ENCODE results near the gene IGFBP5. TPM values are rescaled to one million over a fixed set of nuclear protein-coding genes. Genes with fewer than 3 reads are reported as not detected.

The IGFBP5 gene
- total and polyA plus RNA-seq, 10 of the 15 experiments (the other 5 are each of a cell fraction or from before 2014, with no cell fraction given), result 2.8 TPM; not detected in 9

DNA sequence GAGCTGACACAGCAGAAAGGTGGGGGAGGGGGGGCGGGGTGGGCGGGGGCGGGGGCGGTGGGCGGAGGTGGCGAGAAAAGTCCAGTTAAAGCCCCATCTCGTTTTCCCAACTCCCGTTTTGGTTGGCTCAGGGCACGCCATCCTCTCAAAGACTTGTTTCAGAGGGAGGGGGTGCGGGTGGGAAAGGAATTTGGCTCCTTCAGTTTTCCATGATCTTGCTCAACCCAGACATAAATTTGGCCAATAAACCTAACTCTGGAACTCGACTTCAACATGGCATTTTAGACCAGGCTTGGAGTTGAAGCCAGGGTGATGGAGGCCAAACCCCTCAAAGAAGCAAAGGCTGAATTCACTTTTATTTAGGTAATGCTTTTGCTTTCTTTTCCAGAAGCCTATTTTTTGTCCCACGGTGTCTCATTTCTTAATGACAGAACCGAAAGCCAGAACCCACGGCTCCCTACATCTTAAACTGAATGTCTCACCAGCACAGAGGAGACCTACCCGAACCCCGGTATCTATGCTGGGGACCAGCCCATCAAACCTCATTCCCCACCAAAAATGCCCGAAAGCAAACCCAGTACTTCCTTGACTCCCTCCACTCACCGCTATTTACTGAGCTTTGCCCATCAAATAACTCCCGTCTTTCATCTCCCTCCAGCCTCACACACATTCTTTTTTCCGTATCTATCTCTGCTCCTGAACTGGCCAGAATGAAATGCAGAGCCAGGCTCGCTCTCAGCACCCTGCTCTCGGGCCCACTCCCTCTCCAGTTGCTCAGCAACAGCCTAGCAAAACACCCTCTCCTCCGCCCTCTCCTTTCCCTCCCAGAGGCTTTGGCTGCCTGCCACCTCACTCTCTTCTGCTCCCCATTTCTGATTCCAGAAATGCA is 4.3 kb downstream of the IGFBP5 start:
- no peaks in the 10 kb centered on the region for H3K36me3 ChIP-seq (ENCODE audit: control insufficient read depth in 2 of 2, insufficient read depth in 2 of 2, low read length in 1 of 2)
- no peak overlapping the region for H2AFZ ChIP-seq (ENCODE audit: control insufficient read depth, low read depth, low read length)
- SMC1A ChIA-PET (ENCODE audit: uncharacterized antibody, unreplicated experiment), result no interaction called here
- 6% methylated on average over 17 of the region's 23 CpGs for WGBS (ENCODE audit: insufficient coverage, insufficient replicate concordance, low lambda C conversion rate, missing lambda C conversion rate)
- H3K4me1 ChIP-seq (ENCODE audit: control insufficient read depth, insufficient read depth, low read length), result no peaks in the 10 kb centered on the region
- RAD21 ChIA-PET (ENCODE audit: unreplicated experiment), result no interaction called here
- POLR2A ChIA-PET, result no interaction called here
- peaks cover 10 to 16% of the 10 kb centered on the region in 2 experiments for H3K27me3 ChIP-seq (replicated peaks in 1 of 2; ENCODE audit: control insufficient read depth in 2 of 2, insufficient read depth in 2 of 2, low read length in 1 of 2)
- CTCF ChIA-PET, result no interaction called here
- intact Hi-C loops (cut with micrococcal nuclease; ENCODE audit: unreplicated experiment), result loop anchor here (10.0 kb wide), 1 partner anchor 534 kb away; no protein-coding TSS in a partner anchor
- TF ChIP-seq EZH2 (IDR thresholded peaks at IDR 0.05; ENCODE audit: borderline replicate concordance, control insufficient read depth, low read depth, low read length), result peak; percentile 50; the same call in 1 of the 2 replicates
- no peak for TF ChIP-seq FOS (IDR thresholded peaks at IDR 0.05; ENCODE audit: borderline replicate concordance, extremely low read depth, insufficient read length)
- no TSS peak for BruUV-seq (replicated peaks)
- ATAC-seq (peak; percentile 43; the same call in 2 of the 3 replicates), DNase-seq (ENCODE audit: low read depth, low spot score) (no peak), FAIRE-seq (no peak)
- no peak overlapping the region for H3K27ac ChIP-seq (ENCODE audit: control insufficient read depth, insufficient read depth)
- no peaks in the 10 kb centered on the region for H4K20me1 ChIP-seq (ENCODE audit: control insufficient read depth, insufficient read depth)
- no peaks in the 10 kb centered on the region for H3K9me3 ChIP-seq (replicated peaks; ENCODE audit: control insufficient read depth, insufficient read depth, low read length)
- H3K9ac ChIP-seq (ENCODE audit: control insufficient read depth, insufficient read depth, low read length), result no peak overlapping the region
- H3K4me3 ChIP-seq, result peak overlapping the region; percentile 44; the same call in 1 of the 2 replicates
- in situ Hi-C loops (cut with MboI), result no loop called here
- H3K4me2 ChIP-seq (ENCODE audit: control insufficient read depth, insufficient read depth), result peak overlapping the region; percentile 5; the same call in 1 of the 2 replicates
- no peaks in the 10 kb centered on the region for H3K79me2 ChIP-seq (ENCODE audit: control insufficient read depth, insufficient read depth, low read length)

- BruUV-seq (replicated peaks), result no TSS peak
- CTCF ChIA-PET, result no interaction called here
- Histone ChIP-seq H3K36me3 (ENCODE audit: control insufficient read depth in 2 of 2, insufficient read depth in 2 of 2, low read length in 1 of 2) (no peaks in the 10 kb centered on the region), H3K27ac (ENCODE audit: control insufficient read depth, insufficient read depth) (no peak overlapping the region), H3K79me2 (ENCODE audit: control insufficient read depth, insufficient read depth, low read length) (no peaks in the 10 kb centered on the region), H3K4me2 (ENCODE audit: control insufficient read depth, insufficient read depth) (no peak overlapping the region), H3K27me3 (replicated peaks in 1 of 2; ENCODE audit: control insufficient read depth in 2 of 2, insufficient read depth in 2 of 2, low read length in 1 of 2) (peaks cover 10 to 16% of the 10 kb centered on the region in 2 experiments), H3K9me3 (replicated peaks; ENCODE audit: control insufficient read depth, insufficient read depth, low read length) (no peaks in the 10 kb centered on the region), H3K4me1 (ENCODE audit: control insufficient read depth, insufficient read depth, low read length) (no peaks in the 10 kb centered on the region), H2AFZ (ENCODE audit: control insufficient read depth, low read depth, low read length) (no peak overlapping the region), H3K9ac (ENCODE audit: control insufficient read depth, insufficient read depth, low read length) (no peak overlapping the region), H3K4me3 (no peak overlapping the region), H4K20me1 (ENCODE audit: control insufficient read depth, insufficient read depth) (no peaks in the 10 kb centered on the region)
- POLR2A ChIA-PET, result no interaction called here
- in situ Hi-C loops (cut with MboI), result no loop called here
- intact Hi-C loops (cut with micrococcal nuclease; ENCODE audit: unreplicated experiment), result loop anchor here (10.0 kb wide), 1 partner anchor 534 kb away; no protein-coding TSS in a partner anchor
- WGBS (ENCODE audit: insufficient coverage, insufficient replicate concordance, low lambda C conversion rate, missing lambda C conversion rate), result 17% methylated on average over 4 of the region's 6 CpGs
- FAIRE-seq (no peak), ATAC-seq (no peak), DNase-seq (ENCODE audit: low read depth, low spot score) (no peak)
- RAD21 ChIA-PET (ENCODE audit: unreplicated experiment), result no interaction called here
- SMC1A ChIA-PET (ENCODE audit: uncharacterized antibody, unreplicated experiment), result no interaction called here
- TF ChIP-seq HDGF (IDR thresholded peaks at IDR 0.05) (no peak), IRF4 (IDR thresholded peaks at IDR 0.05; ENCODE audit: low read depth, low read length) (no peak), SMAD1 (IDR thresholded peaks at IDR 0.05; ENCODE audit: low read depth, partially characterized antibody) (no peak), PAX8 (IDR thresholded peaks at IDR 0.05) (no peak), USF2 (IDR thresholded peaks at IDR 0.05; ENCODE audit: borderline replicate concordance, low read depth, low read length) (no peak)
- TF ChIP-seq, protein P1, sequence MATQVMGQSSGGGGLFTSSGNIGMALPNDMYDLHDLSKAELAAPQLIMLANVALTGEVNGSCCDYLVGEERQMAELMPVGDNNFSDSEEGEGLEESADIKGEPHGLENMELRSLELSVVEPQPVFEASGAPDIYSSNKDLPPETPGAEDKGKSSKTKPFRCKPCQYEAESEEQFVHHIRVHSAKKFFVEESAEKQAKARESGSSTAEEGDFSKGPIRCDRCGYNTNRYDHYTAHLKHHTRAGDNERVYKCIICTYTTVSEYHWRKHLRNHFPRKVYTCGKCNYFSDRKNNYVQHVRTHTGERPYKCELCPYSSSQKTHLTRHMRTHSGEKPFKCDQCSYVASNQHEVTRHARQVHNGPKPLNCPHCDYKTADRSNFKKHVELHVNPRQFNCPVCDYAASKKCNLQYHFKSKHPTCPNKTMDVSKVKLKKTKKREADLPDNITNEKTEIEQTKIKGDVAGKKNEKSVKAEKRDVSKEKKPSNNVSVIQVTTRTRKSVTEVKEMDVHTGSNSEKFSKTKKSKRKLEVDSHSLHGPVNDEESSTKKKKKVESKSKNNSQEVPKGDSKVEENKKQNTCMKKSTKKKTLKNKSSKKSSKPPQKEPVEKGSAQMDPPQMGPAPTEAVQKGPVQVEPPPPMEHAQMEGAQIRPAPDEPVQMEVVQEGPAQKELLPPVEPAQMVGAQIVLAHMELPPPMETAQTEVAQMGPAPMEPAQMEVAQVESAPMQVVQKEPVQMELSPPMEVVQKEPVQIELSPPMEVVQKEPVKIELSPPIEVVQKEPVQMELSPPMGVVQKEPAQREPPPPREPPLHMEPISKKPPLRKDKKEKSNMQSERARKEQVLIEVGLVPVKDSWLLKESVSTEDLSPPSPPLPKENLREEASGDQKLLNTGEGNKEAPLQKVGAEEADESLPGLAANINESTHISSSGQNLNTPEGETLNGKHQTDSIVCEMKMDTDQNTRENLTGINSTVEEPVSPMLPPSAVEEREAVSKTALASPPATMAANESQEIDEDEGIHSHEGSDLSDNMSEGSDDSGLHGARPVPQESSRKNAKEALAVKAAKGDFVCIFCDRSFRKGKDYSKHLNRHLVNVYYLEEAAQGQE (IDR thresholded peaks at IDR 0.05; ENCODE audit: low read depth, low read length), result no peak
Observed at GRCh38 chr2:216690456-216690852, 4.9 kb downstream of the IGFBP5 start.

Measured in GM12878 (cell line).